HL-60 (cell line): ENCODE results near the gene RCL1.

Experiments
- DNase-seq, 2 experiments: peaks; one replicate each; pipeline ENCODE4 v3.0.0-alpha.2; 2010 to 2020; ENCODE audit warnings: low read depth in 1 of 2, low spot score in 1 of 2
- H3K27ac ChIP-seq: fragments of 250-450 bp; sonication (Bioruptor Pico); replicated peaks from 2 replicates; pipeline ENCODE4 v1.5.1; 2020; ENCODE audit warnings: mild to moderate bottlenecking, moderate library complexity
- H3K27me3 ChIP-seq: fragments of 250-450 bp; sonication (Bioruptor Pico); 2 replicates; pipeline ENCODE4 v1.5.1; 2021; ENCODE audit warnings: mild to moderate bottlenecking, moderate library complexity; ENCODE audit not compliant: insufficient read depth, poor library complexity, severe bottlenecking
- H3K4me3 ChIP-seq: replicated peaks from 2 replicates; pipeline ENCODE4 v1.5.1; 2011; ENCODE audit warnings: mild to moderate bottlenecking, control low read depth, low read length; ENCODE audit not compliant: insufficient read depth
- CTCF ChIP-seq: IDR thresholded peaks from one replicate; pipeline ENCODE4 v1.5.1; 2011; ENCODE audit warnings: low read length, control low read depth, inconsistent platforms; ENCODE audit not compliant: insufficient read depth
- GABPA ChIP-seq: IDR thresholded peaks from 2 replicates; pipeline ENCODE4 v1.6.1; 2012; ENCODE audit warnings: low read depth
- POLR2AphosphoS5 ChIP-seq: IDR thresholded peaks from 2 replicates; pipeline ENCODE4 v1.6.1; 2012; ENCODE audit warnings: low read depth
- SPI1 ChIP-seq: IDR thresholded peaks from 2 replicates; pipeline ENCODE4 v1.6.1; 2012; ENCODE audit warnings: low read depth, mild to moderate bottlenecking, borderline replicate concordance
- TF ChIP-seq, protein P1 (sequence below): IDR thresholded peaks from 2 replicates; pipeline ENCODE4 v1.6.1; 2012; ENCODE audit warnings: low read depth; ENCODE audit not compliant: insufficient replicate concordance

RCL1 gene

GRCh38 chr9:4756420-4756819, 36.3 kb upstream of the RCL1 start:
- DNase-seq = no peak
- TF ChIP-seq CTCF = no peak
- no peak for TF ChIP-seq SPI1
- no peak for TF ChIP-seq GABPA
- TF ChIP-seq, protein P1, sequence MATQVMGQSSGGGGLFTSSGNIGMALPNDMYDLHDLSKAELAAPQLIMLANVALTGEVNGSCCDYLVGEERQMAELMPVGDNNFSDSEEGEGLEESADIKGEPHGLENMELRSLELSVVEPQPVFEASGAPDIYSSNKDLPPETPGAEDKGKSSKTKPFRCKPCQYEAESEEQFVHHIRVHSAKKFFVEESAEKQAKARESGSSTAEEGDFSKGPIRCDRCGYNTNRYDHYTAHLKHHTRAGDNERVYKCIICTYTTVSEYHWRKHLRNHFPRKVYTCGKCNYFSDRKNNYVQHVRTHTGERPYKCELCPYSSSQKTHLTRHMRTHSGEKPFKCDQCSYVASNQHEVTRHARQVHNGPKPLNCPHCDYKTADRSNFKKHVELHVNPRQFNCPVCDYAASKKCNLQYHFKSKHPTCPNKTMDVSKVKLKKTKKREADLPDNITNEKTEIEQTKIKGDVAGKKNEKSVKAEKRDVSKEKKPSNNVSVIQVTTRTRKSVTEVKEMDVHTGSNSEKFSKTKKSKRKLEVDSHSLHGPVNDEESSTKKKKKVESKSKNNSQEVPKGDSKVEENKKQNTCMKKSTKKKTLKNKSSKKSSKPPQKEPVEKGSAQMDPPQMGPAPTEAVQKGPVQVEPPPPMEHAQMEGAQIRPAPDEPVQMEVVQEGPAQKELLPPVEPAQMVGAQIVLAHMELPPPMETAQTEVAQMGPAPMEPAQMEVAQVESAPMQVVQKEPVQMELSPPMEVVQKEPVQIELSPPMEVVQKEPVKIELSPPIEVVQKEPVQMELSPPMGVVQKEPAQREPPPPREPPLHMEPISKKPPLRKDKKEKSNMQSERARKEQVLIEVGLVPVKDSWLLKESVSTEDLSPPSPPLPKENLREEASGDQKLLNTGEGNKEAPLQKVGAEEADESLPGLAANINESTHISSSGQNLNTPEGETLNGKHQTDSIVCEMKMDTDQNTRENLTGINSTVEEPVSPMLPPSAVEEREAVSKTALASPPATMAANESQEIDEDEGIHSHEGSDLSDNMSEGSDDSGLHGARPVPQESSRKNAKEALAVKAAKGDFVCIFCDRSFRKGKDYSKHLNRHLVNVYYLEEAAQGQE = no peak
- no peak for TF ChIP-seq POLR2AphosphoS5
- no peak overlapping the region for H3K27ac ChIP-seq
- no peaks in the 10 kb centered on the region for H3K27me3 ChIP-seq
- H3K4me3 ChIP-seq = no peak overlapping the region

- Histone ChIP-seq H3K27ac (no peak overlapping the region), H3K27me3 (no peaks in the 10 kb centered on the region), H3K4me3 (no peak overlapping the region)
- TF ChIP-seq SPI1 (peak; percentile 9; the same call in 1 of the 2 replicates), GABPA (no peak)
- peak; percentile 61 to 62 for DNase-seq
Measured at GRCh38 chr9:4760122-4760521, 32.6 kb upstream of the RCL1 start.

GRCh38 chr9:4762108-4762885, 30.4 kb upstream of the RCL1 start:
- Histone ChIP-seq H3K27ac (peak overlapping the region; percentile 41), H3K27me3 (no peaks in the 10 kb centered on the region), H3K4me3 (peak overlapping the region; percentile 31)
- peak; percentile 44 to 80 for DNase-seq
- no peak for TF ChIP-seq SPI1
- peak; percentile 58 for TF ChIP-seq CTCF

DNA sequence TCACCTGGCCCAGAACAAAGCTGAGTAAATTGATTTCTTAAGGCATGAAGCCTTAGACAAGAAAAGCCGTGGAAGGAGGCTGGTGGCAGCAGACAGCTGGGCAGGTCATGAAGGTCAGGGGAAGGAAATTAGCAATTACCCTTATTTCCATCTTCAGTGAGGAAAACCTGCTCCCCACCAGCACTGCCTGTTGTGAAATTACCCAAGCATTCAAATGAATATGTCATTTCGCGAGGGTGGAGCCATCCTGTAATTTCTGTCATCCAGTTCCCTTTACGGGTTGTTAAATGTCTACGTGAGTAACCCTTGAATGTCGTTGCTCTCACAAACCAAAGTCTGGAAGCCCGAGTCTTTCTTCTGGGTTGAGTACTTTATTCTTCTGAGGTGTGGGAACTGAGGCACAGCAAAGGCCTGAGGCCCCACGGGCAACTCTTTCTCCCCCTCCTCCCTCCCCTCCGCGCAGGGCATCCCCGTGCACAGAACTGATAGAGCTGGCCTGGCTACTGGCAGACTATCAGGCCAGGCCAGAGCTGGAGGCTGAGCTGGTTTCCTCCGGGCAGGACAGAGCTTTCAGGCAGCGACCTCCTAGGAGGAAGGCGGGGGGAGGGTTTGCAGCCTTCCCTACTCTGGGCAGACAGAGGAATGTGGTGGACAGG, 29.7 kb upstream of the RCL1 start:
- Histone ChIP-seq H3K4me3 (peak overlapping the region; percentile 31), H3K27ac (peak overlapping the region; percentile 41), H3K27me3 (no peaks in the 10 kb centered on the region)
- TF ChIP-seq POLR2AphosphoS5 = no peak
- TF ChIP-seq, protein P1 = no peak
- peak; percentile 64; the same call in 1 of the 2 replicates for TF ChIP-seq SPI1
- no peak for TF ChIP-seq GABPA
- TF ChIP-seq CTCF = no peak
- peak; percentile 80 to 83 for DNase-seq
